NCI-H128 (cell line): ENCODE measurements around the gene NATD1.
A peak's percentile ranks its signal among the peaks of the same experiment; 100 is the strongest.

ENCODE experiments used
- DNase-seq: peaks from one replicate; lab custom pipeline; 2025; ENCODE audit not compliant: unreplicated experiment; lab: John Stamatoyannopoulos, UW

The NATD1 gene

GRCh38 chr17:21217346-21217745, 35.9 kb downstream of the NATD1 start:
- DNase-seq, result no peak

- DNase-seq, result no peak
Observed at GRCh38 chr17:21215935-21216334, 37.3 kb downstream of the NATD1 start.

- DNase-seq, result no peak
Observed at GRCh38 chr17:21214777-21215541, 38.3 kb downstream of the NATD1 start.

GRCh38 chr17:21214015-21214776, 39.0 kb downstream of the NATD1 start, which contains the start of gene TMEM11:
TMEM11 (minus strand) TSS chr17:21214161; CDS start chr17:21214152, 9 bp downstream.
- DNase-seq, result peak; percentile 75

GRCh38 chr17:21213638-21214014, 39.6 kb downstream of the NATD1 start:
- DNase-seq, result no peak

- DNase-seq, result no peak
Observed at GRCh38 chr17:21212826-21213637, 40.2 kb downstream of the NATD1 start.

- DNase-seq, result no peak
Observed at GRCh38 chr17:21211825-21212479, 41.3 kb downstream of the NATD1 start.

GRCh38 chr17:21210411-21211076, 42.7 kb downstream of the NATD1 start:
- no peak for DNase-seq

GRCh38 chr17:21209511-21210175, 43.6 kb downstream of the NATD1 start:
- DNase-seq, result no peak

GRCh38 chr17:21208352-21208751, 44.9 kb downstream of the NATD1 start:
- no peak for DNase-seq

GRCh38 chr17:21204935-21205334, 48.3 kb downstream of the NATD1 start:
- DNase-seq, result no peak

GRCh38 chr17:21202512-21202911, 50.7 kb downstream of the NATD1 start:
- DNase-seq, result no peak

GRCh38 chr17:21201874-21202273, 51.3 kb downstream of the NATD1 start:
- DNase-seq, result no peak

GRCh38 chr17:21201298-21201595, 52.0 kb downstream of the NATD1 start:
- DNase-seq, result no peak

GRCh38 chr17:21200590-21201297, 52.5 kb downstream of the NATD1 start:
- no peak for DNase-seq

- no peak for DNase-seq
Observed at GRCh38 chr17:21199856-21200255, 53.4 kb downstream of the NATD1 start.

GRCh38 chr17:21199311-21199710, 53.9 kb downstream of the NATD1 start:
- DNase-seq, result no peak

GRCh38 chr17:21198411-21198810, 54.8 kb downstream of the NATD1 start:
- DNase-seq, result no peak

GRCh38 chr17:21196126-21196525, 57.1 kb downstream of the NATD1 start:
- DNase-seq, result no peak
